Activated B cell treated with CpG ODN at 0.5 μM for 24 hours (primary cell): ENCODE results near the gene DNAH8. TPM values are rescaled to one million over a fixed set of nuclear protein-coding genes. Genes with fewer than 3 reads are reported as not detected.

Source experiments
- ATAC-seq: fragments of 200-7000 bp; cut with Tn5 transposase; one replicate; pipeline ENCODE4 v1.10.0; 2021; ENCODE audit warnings: low read depth, mild to moderate bottlenecking, moderate library complexity
- CTCF ChIA-PET: fragments of 350-600 bp; sonication (Branson Sonifier 250); formaldehyde crosslinking; loops from one replicate; lab custom pipeline; 2021; ENCODE audit warnings: antibody characterized with exemption; lab: Charles Lee
- POLR2A ChIA-PET: fragments of 350-600 bp; sonication (Branson Sonifier 250); formaldehyde crosslinking; loops from one replicate; lab custom pipeline; 2021; ENCODE audit warnings: antibody characterized with exemption; lab: Charles Lee
- DNase-seq: peaks from one replicate; pipeline ENCODE4 v3.0.0; 2022
- H3K27ac Mint-ChIP-seq: one replicate; pipeline ENCODE4 v1.8.0; 2020; ENCODE audit warnings: mixed read lengths
- H3K27me3 Mint-ChIP-seq: one replicate; pipeline ENCODE4 v1.8.0; 2021; ENCODE audit warnings: mixed read lengths
- H3K36me3 Mint-ChIP-seq: one replicate; pipeline ENCODE4 v1.8.0; 2021; ENCODE audit warnings: low read depth, mixed read lengths
- H3K4me1 Mint-ChIP-seq: one replicate; pipeline ENCODE4 v1.8.0; 2021; ENCODE audit warnings: mixed read lengths
- H3K4me3 Mint-ChIP-seq: one replicate; pipeline ENCODE4 v1.8.0; 2020; ENCODE audit warnings: mild to moderate bottlenecking, mixed read lengths
- H3K9me3 Mint-ChIP-seq: one replicate; pipeline ENCODE4 v1.8.0; 2020; ENCODE audit warnings: mixed read lengths
- intact Hi-C: fragments of 100-400 bp; cut with micrococcal nuclease; formaldehyde crosslinking; loops from one replicate; pipeline ENCODE4 v1.15.1; 2024
- total RNA-seq: library from RNA; stranded (reverse); gene quantifications from 2 replicates; pipeline ENCODE4 v1.2.3, GENCODE V29; 2022
- TF ChIP-seq, protein P1 (sequence below): fragments of 200-600 bp; IDR thresholded peaks from one replicate; pipeline ENCODE4 v1.8.0; 2022; ENCODE audit warnings: antibody characterized with exemption, mild to moderate bottlenecking

DNAH8 gene
- total RNA-seq, 1 donor from 2014 or later: 2.0 TPM

- ChIA-PET POLR2A (no interaction called here), CTCF (no interaction called here)
- no peaks in the 10 kb centered on the region for H3K36me3 Mint-ChIP-seq
- no peak overlapping the region for H3K27ac Mint-ChIP-seq
- DNase-seq (no peak), ATAC-seq (no peak)
- no peaks in the 10 kb centered on the region for H3K4me1 Mint-ChIP-seq
- no peak overlapping the region for H3K4me3 Mint-ChIP-seq
- peaks cover 3% of the 10 kb centered on the region for H3K9me3 Mint-ChIP-seq
- peaks cover 14% of the 10 kb centered on the region for H3K27me3 Mint-ChIP-seq
- TF ChIP-seq, protein P1, sequence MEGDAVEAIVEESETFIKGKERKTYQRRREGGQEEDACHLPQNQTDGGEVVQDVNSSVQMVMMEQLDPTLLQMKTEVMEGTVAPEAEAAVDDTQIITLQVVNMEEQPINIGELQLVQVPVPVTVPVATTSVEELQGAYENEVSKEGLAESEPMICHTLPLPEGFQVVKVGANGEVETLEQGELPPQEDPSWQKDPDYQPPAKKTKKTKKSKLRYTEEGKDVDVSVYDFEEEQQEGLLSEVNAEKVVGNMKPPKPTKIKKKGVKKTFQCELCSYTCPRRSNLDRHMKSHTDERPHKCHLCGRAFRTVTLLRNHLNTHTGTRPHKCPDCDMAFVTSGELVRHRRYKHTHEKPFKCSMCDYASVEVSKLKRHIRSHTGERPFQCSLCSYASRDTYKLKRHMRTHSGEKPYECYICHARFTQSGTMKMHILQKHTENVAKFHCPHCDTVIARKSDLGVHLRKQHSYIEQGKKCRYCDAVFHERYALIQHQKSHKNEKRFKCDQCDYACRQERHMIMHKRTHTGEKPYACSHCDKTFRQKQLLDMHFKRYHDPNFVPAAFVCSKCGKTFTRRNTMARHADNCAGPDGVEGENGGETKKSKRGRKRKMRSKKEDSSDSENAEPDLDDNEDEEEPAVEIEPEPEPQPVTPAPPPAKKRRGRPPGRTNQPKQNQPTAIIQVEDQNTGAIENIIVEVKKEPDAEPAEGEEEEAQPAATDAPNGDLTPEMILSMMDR: no peak
- intact Hi-C loops: no loop called here
Measured at GRCh38 chr6:39009476-39009875, 294.4 kb downstream of the DNAH8 start.

DNA sequence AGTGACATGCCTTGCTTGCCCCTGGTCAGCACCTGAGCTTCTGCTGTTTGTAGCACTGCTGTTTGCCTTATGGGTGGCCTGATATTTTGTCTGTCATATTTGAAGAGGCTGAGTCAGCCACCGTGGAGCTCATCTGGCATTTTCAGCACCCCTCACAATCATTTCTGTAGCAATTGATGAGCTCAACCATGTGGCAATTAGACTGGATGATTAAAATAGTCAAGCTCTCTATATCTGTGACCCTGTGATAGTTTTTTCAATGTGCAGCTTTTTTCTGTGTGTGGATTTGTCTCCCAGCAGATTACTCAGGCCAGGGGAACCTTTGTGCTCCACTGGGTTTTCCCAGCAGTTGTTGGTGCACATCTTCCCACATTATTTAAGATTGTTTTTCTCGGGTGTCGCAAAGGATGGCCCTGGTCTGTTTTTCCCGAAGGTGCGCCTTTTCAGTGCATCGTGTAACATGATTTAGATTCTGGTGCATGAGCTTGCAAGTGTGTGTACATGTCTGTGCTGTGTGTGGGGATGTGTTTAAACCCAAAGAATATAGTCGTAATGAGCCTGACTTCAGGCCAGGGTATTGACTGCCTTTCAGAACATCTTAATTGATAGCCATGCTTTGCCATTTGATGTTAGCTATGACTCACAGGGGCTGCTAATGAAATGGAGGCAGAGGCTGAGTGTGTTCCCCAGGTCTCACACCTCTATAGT lies 301.9 kb downstream of the DNAH8 start:
- Mint-ChIP-seq H3K27ac (no peak overlapping the region), H3K4me1 (no peaks in the 10 kb centered on the region), H3K9me3 (peaks cover 5% of the 10 kb centered on the region), H3K4me3 (no peak overlapping the region), H3K36me3 (no peaks in the 10 kb centered on the region), H3K27me3 (peaks cover 3% of the 10 kb centered on the region)
- CTCF ChIA-PET: no interaction called here
- ATAC-seq (no peak), DNase-seq (no peak)
- intact Hi-C loops: no loop called here
- TF ChIP-seq, protein P1: no peak
- POLR2A ChIA-PET: no interaction called here

GRCh38 chr6:39017547-39017880 lies 302.4 kb downstream of the DNAH8 start:
- no peak for ATAC-seq
- ChIA-PET POLR2A (no interaction called here), CTCF (no interaction called here)
- intact Hi-C loops: no loop called here
- no peak for DNase-seq
- Mint-ChIP-seq H3K36me3 (no peaks in the 10 kb centered on the region), H3K27ac (no peak overlapping the region), H3K4me1 (no peaks in the 10 kb centered on the region), H3K9me3 (peaks cover 5% of the 10 kb centered on the region), H3K4me3 (no peak overlapping the region), H3K27me3 (peaks cover 3% of the 10 kb centered on the region)
- TF ChIP-seq, protein P1: no peak

GRCh38 chr6:39018103-39018502 lies 303.0 kb downstream of the DNAH8 start:
- ChIA-PET POLR2A (no interaction called here), CTCF (no interaction called here)
- Mint-ChIP-seq H3K27ac (no peak overlapping the region), H3K9me3 (peaks cover 5% of the 10 kb centered on the region), H3K36me3 (no peaks in the 10 kb centered on the region), H3K4me1 (no peaks in the 10 kb centered on the region), H3K27me3 (peaks cover 3% of the 10 kb centered on the region), H3K4me3 (no peak overlapping the region)
- TF ChIP-seq, protein P1: no peak
- intact Hi-C loops: no loop called here
- DNase-seq (no peak), ATAC-seq (no peak)

GRCh38 chr6:39020136-39020535 lies 305.0 kb downstream of the DNAH8 start:
- TF ChIP-seq, protein P1: no peak
- no peak overlapping the region for H3K4me3 Mint-ChIP-seq
- H3K4me1 Mint-ChIP-seq: no peaks in the 10 kb centered on the region
- intact Hi-C loops: no loop called here
- ATAC-seq (no peak), DNase-seq (no peak)
- no peaks in the 10 kb centered on the region for H3K27me3 Mint-ChIP-seq
- no peak overlapping the region for H3K27ac Mint-ChIP-seq
- H3K36me3 Mint-ChIP-seq: no peaks in the 10 kb centered on the region
- ChIA-PET CTCF (no interaction called here), POLR2A (no interaction called here)
- peaks cover 5% of the 10 kb centered on the region for H3K9me3 Mint-ChIP-seq
